BJ (cell line): Measurements from ENCODE around the gene BLOC1S1. TPM values are rescaled to one million over a fixed set of nuclear protein-coding genes. Genes with fewer than 3 reads are reported as not detected.

ENCODE experiments used
- CTCF ChIA-PET: fragments of 350-600 bp; formaldehyde crosslinking; extraction: SDS; loops from one replicate; lab custom pipeline; 2021; ENCODE audit warnings: antibody characterized with exemption, inconsistent platforms; lab: Yijun Ruan, JAX
- POLR2A ChIA-PET: fragments of 300-600 bp; sonication (Branson Sonifier 250); formaldehyde crosslinking; extraction: SDS; loops from one replicate; lab custom pipeline; 2021; ENCODE audit warnings: antibody characterized with exemption; lab: Charles Lee
- DNase-seq: peaks from one replicate; pipeline ENCODE4 v3.0.0-alpha.2; 2011; ENCODE audit warnings: low read depth
- H3K27me3 ChIP-seq: 2 replicates; pipeline ENCODE4 v1.6.0; 2011; ENCODE audit warnings: low read length; ENCODE audit not compliant: control insufficient read depth, insufficient read depth
- H3K36me3 ChIP-seq: 2 replicates; pipeline ENCODE4 v1.5.1; 2011; ENCODE audit warnings: low read length; ENCODE audit not compliant: control insufficient read depth, insufficient read depth
- H3K4me3 ChIP-seq: 2 replicates; pipeline ENCODE4 v1.5.1; 2011; ENCODE audit warnings: low read depth, mild to moderate bottlenecking, control low read depth, low read length
- polyA plus RNA-seq: library from polyadenylated mRNA; depleted of rRNA; stranded (reverse); fragments of >200 nt; gene quantifications from 2 replicates; pipeline ENCODE4 v1.2.3, GENCODE V29; 2011
- TF ChIP-seq, protein P1 (sequence below): IDR thresholded peaks from 2 replicates; pipeline ENCODE4 v1.5.1; 2011; ENCODE audit warnings: low read depth, mild to moderate bottlenecking, control low read depth, inconsistent platforms, low read length, moderate library complexity; ENCODE audit not compliant: insufficient read depth

The BLOC1S1 gene
- polyA plus RNA-seq, 1 experiment = 172 TPM

DNA sequence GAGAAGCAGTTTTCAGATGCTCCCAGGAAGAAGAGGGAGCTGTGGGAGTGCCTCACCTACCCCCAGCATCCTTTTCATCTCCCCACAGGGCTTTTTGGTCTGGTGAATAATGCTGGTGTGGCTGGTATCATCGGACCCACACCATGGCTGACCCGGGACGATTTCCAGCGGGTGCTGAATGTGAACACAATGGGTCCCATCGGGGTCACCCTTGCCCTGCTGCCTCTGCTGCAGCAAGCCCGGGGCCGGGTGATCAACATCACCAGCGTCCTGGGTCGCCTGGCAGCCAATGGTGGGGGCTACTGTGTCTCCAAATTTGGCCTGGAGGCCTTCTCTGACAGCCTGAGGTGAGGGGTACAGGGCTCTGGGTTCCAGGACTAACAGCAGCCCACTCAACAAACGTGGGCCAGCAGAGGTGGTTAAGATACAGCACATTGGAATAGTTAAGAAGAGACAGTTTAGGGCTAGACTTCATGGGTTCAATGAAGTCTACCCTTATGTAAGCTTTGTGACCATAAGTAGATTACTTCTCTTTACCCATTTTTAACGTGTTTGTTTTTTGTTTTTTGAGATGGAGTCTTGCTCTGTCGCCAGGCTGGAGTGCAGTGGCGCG is 5.9 kb downstream of the BLOC1S1 start:
- H3K4me3 ChIP-seq = no peak overlapping the region
- CTCF ChIA-PET = interaction anchor here (1.0 to 4.5 kb wide), 9 partner anchors 8 to 75 kb away, joined by 3 to 42 read pairs (median 13); partner anchors contain the start of genes CD63 and ITGA7
- H3K27me3 ChIP-seq = no peaks in the 10 kb centered on the region
- POLR2A ChIA-PET = interaction anchor here (0.8 kb wide), 1 partner anchor 25 kb away, joined by 12 read pairs; no protein-coding TSS in a partner anchor
- TF ChIP-seq, protein P1, sequence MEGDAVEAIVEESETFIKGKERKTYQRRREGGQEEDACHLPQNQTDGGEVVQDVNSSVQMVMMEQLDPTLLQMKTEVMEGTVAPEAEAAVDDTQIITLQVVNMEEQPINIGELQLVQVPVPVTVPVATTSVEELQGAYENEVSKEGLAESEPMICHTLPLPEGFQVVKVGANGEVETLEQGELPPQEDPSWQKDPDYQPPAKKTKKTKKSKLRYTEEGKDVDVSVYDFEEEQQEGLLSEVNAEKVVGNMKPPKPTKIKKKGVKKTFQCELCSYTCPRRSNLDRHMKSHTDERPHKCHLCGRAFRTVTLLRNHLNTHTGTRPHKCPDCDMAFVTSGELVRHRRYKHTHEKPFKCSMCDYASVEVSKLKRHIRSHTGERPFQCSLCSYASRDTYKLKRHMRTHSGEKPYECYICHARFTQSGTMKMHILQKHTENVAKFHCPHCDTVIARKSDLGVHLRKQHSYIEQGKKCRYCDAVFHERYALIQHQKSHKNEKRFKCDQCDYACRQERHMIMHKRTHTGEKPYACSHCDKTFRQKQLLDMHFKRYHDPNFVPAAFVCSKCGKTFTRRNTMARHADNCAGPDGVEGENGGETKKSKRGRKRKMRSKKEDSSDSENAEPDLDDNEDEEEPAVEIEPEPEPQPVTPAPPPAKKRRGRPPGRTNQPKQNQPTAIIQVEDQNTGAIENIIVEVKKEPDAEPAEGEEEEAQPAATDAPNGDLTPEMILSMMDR = no peak
- peaks cover 23% of the 10 kb centered on the region for H3K36me3 ChIP-seq
- no peak for DNase-seq

DNA sequence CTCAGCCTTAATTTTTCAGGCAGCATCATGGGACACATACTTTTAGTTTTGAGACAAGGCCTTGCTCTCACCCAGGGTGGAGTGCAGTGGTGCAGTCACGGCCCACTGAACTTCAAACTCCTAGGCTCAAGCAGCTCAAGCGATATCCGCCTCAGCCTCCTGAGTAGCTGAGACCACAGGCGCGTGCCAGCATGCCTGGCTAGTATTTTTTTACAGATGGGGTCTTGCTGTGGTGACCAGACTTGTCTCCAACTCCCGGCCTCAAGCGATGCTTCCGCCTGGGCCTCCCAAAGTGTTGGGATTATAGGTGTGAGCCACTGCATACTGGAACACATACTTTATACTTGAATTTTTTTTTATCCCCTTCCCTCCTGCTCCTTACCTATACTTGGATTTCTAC is 7.1 kb downstream of the BLOC1S1 start:
- CTCF ChIA-PET = interaction anchor here (1.8 to 4.5 kb wide), 3 partner anchors 15 to 41 kb away, joined by 3 to 42 read pairs (median 24); a partner anchor contains a TSS
- Histone ChIP-seq H3K36me3 (peaks cover 29% of the 10 kb centered on the region), H3K27me3 (no peaks in the 10 kb centered on the region), H3K4me3 (no peak overlapping the region)
- DNase-seq = no peak
- POLR2A ChIA-PET = interaction anchor here (0.7 kb wide), 1 partner anchor 15 kb away, joined by 3 read pairs; the partner anchor contains the start of gene ITGA7
- TF ChIP-seq, protein P1 = no peak

DNA sequence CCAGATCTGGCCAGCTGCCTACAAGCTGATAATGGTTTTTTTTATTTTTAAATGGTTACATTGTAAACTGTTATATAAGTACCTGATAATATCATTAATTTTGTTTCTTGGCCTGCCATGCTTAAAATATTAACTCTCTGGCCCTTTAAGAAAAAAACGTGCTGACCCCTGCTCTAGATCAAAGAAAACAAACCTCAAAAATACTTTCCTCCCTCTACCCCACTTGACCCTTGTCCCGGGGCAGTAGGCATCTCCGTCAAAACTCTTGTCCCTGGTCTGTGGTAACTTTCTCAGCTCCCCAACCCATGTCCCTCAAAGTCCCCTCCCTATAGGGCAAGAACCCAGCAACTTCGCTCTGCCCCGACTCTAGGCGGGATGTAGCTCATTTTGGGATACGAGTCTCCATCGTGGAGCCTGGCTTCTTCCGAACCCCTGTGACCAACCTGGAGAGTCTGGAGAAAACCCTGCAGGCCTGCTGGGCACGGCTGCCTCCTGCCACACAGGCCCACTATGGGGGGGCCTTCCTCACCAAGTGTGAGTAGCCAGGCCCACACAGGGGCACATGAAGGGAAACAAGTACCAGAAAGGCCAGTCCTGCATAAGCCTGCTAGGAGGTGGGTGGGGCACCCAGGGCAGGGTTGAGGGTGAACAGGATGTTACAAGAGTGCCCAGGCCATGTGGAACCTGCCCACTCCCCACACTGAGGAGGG is 7.8 kb downstream of the BLOC1S1 start:
- Histone ChIP-seq H3K4me3 (no peak overlapping the region), H3K27me3 (no peaks in the 10 kb centered on the region), H3K36me3 (peaks cover 29% of the 10 kb centered on the region)
- DNase-seq = no peak
- ChIA-PET POLR2A (interaction anchor here (0.7 kb wide), 1 partner anchor 16 kb away, joined by 3 read pairs; the partner anchor contains the start of gene ITGA7), CTCF (interaction anchor here (0.6 to 4.3 kb wide), 3 partner anchors 14 to 122 kb away, joined by 3 to 42 read pairs (median 3); no protein-coding TSS in a partner anchor)
- TF ChIP-seq, protein P1 = no peak

DNA sequence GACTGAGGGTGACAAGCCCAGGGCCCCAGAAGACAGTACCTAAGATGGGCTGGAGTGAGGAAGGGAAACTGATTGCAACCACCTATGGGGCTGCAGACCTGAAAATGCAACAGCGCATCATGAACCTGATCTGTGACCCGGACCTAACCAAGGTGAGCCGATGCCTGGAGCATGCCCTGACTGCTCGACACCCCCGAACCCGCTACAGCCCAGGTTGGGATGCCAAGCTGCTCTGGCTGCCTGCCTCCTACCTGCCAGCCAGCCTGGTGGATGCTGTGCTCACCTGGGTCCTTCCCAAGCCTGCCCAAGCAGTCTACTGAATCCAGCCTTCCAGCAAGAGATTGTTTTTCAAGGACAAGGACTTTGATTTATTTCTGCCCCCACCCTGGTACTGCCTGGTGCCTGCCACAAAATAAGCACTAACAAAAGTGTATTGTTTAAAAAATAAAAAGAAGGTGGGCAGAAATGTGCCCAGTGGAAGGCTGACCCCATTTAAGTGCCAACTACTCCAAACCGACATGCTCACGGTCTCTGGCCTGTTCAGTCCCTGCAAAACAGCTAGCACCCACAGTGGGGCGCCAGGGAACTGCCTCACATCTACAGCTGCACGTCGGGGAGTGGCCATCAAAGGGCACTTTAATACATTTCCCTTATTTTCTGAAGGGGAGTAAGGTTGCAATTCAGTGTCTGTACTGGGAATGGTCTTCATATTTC is 8.5 kb downstream of the BLOC1S1 start:
- no peak for DNase-seq
- ChIA-PET POLR2A (interaction anchor here (0.5 kb wide), 1 partner anchor 11 kb away, joined by 3 read pairs; no protein-coding TSS in a partner anchor), CTCF (interaction anchor here (0.6 to 4.3 kb wide), 8 partner anchors 9 to 121 kb away, joined by 3 to 42 read pairs (median 3); partner anchors contain the start of genes BLOC1S1 and MMP19)
- Histone ChIP-seq H3K4me3 (no peak overlapping the region), H3K27me3 (no peaks in the 10 kb centered on the region), H3K36me3 (peaks cover 29% of the 10 kb centered on the region)
- TF ChIP-seq, protein P1 = peak; percentile 67
